Measurements from ENCODE around the gene MTHFR. TPM values are rescaled to one million over a fixed set of nuclear protein-coding genes. Genes with fewer than 3 reads are reported as not detected.

Gene MTHFR
- polyA plus RNA-seq, 1 of the 3 experiments (the other 2 are of a cell fraction): 5.3 TPM

DNA sequence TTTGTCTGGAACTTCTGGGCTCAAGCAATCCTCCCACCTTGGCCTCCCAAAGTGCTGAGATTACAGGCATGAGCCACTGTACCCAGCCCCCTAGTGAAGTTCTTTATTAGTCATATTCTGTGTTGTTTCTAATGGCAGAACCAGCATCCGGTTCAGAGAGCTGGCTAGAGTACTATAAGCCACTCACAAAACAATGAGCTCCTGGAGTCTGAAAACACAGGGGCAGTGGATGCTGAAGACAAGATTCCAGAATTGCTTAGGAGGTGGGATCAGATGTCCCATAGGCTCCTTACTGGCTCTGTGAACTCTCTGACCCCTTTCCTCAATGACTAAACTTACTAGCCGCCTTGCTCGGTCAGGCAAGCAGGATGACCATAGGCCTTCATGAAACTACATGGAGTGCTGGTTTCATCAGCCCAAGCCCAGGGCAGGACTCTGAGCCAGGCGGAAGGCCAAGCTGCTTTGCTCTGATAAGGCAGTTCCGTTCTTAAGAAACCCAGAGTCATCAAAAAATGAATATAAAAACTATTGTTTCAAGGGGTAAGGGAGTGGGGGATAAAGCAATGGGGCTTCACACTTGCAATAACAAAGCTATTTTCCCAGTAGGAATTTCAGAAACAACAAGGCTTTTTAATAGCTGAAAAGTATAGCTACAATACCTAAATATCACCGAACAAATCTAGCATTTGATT, 8.1 kb downstream of the MTHFR start (continued):
- TF ChIP-seq, protein P1, sequence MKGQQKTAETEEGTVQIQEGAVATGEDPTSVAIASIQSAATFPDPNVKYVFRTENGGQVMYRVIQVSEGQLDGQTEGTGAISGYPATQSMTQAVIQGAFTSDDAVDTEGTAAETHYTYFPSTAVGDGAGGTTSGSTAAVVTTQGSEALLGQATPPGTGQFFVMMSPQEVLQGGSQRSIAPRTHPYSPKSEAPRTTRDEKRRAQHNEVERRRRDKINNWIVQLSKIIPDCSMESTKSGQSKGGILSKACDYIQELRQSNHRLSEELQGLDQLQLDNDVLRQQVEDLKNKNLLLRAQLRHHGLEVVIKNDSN (IDR thresholded peaks at IDR 0.05; ENCODE audit: borderline replicate concordance, low read depth): no peak
- TF ChIP-seq MXI1 (IDR thresholded peaks at IDR 0.05; ENCODE audit: low read depth, low read length) (no peak), RFX5 (IDR thresholded peaks at IDR 0.05; ENCODE audit: low read length) (no peak), USF2 (IDR thresholded peaks at IDR 0.05; ENCODE audit: borderline replicate concordance, low read depth, low read length) (no peak)

GRCh38 chr1:11796036-11796828, 9.5 kb downstream of the MTHFR start:
- no peaks in the 10 kb centered on the region for H3K27me3 ChIP-seq (ENCODE audit: insufficient read depth)
- H3K36me3 ChIP-seq (replicated peaks in 1 of 2; ENCODE audit: control insufficient read depth in 1 of 2, insufficient read depth in 2 of 2, low read length in 1 of 2): peaks cover 0 to 32% of the 10 kb centered on the region in 2 experiments
- no peaks in the 10 kb centered on the region for H3K79me2 ChIP-seq (ENCODE audit: insufficient read depth)
- no peaks in the 10 kb centered on the region for H3K4me1 ChIP-seq (ENCODE audit: control insufficient read depth in 1 of 2, insufficient read depth in 2 of 2, low read depth in 1 of 2, low read length in 1 of 2)
- WGBS (ENCODE audit: low lambda C conversion rate): 95% methylated on average over 11 of the region's 15 CpGs
- H3K4me3 ChIP-seq (ENCODE audit: low read depth in 2 of 2, low read length in 1 of 2): no peak overlapping the region
- TF ChIP-seq TCF12 (IDR thresholded peaks at IDR 0.05) (no peak), RCOR1 (IDR thresholded peaks at IDR 0.05; ENCODE audit: low read length) (no peak), FOXM1 (IDR thresholded peaks at IDR 0.05; ENCODE audit: low read depth) (no peak), EZH2phosphoT487 (IDR thresholded peaks at IDR 0.05; ENCODE audit: borderline replicate concordance, low read depth) (no peak)
- TF ChIP-seq, protein P1 (IDR thresholded peaks at IDR 0.05; ENCODE audit: borderline replicate concordance, low read depth): no peak
- H4K20me1 ChIP-seq (ENCODE audit: insufficient read depth): no peaks in the 10 kb centered on the region
- H3K9me2 ChIP-seq: no peaks in the 10 kb centered on the region
- H3K9ac ChIP-seq: no peak overlapping the region
- H3F3A ChIP-seq (replicated peaks; ENCODE audit: insufficient read depth): no peaks in the 10 kb centered on the region
- CTCF ChIA-PET: interaction anchor here (2.0 to 3.9 kb wide), 2 partner anchors 10 to 42 kb away, joined by 6 to 35 read pairs; no protein-coding TSS in a partner anchor
- no peak overlapping the region for H3K27ac ChIP-seq (ENCODE audit: low read depth in 2 of 2, low read length in 1 of 2)
- H2AFZ ChIP-seq (ENCODE audit: low read depth): no peak overlapping the region
- POLR2A ChIA-PET: interaction anchor here (1.1 to 1.2 kb wide), 2 partner anchors 7 to 12 kb away, joined by 3 to 4 read pairs; no protein-coding TSS in a partner anchor
- no peak for DNase-seq
- H3K4me2 ChIP-seq: no peak overlapping the region
- no peaks in the 10 kb centered on the region for H3K9me3 ChIP-seq

Measured in SK-N-SH (cell line).